CD4-positive, CD25-positive, alpha-beta regulatory T cell (primary cell): ENCODE measurements around the gene KDM4B. TPM values are rescaled to one million over a fixed set of nuclear protein-coding genes. Genes with fewer than 3 reads are reported as not detected.
"Not testable (repeated sequence)": the region's sequence is repeated elsewhere in the genome, so short reads cannot be mapped to it uniquely, and the experiment has no call there.

Source experiments
- ATAC-seq, 2 donors: fragments of 150-1000 bp; cut with Tn5 transposase; one replicate each; pipeline ENCODE4 v1.10.0; 2021; ENCODE audit warnings: low read depth in 2 of 2, moderate number of reproducible peaks in 2 of 2, moderate library complexity in 1 of 2
- DNase-seq, 3 donors: peaks; one replicate each; pipeline versions ENCODE4 v3.0.0 to v3.0.0-alpha.2; 2012 to 2022; ENCODE audit warnings: mixed read lengths in 1 of 3
- H3K27ac ChIP-seq: one replicate; pipeline ENCODE4 v1.7.0; 2013; ENCODE audit warnings: mild to moderate bottlenecking, low read length; ENCODE audit not compliant: insufficient read depth, poor library complexity, severe bottlenecking
- H3K27me3 ChIP-seq: one replicate; pipeline ENCODE4 v1.7.0; 2013; ENCODE audit warnings: low read length; ENCODE audit not compliant: control insufficient read depth, insufficient read depth
- H3K36me3 ChIP-seq: one replicate; pipeline ENCODE4 v1.7.0; 2013; ENCODE audit warnings: mild to moderate bottlenecking, low read length, moderate library complexity; ENCODE audit not compliant: control insufficient read depth, insufficient read depth
- H3K4me1 ChIP-seq: 2 replicates; pipeline ENCODE4 v1.7.0; 2013; ENCODE audit warnings: mild to moderate bottlenecking, low read length; ENCODE audit not compliant: insufficient read depth, control insufficient read depth, poor library complexity, severe bottlenecking
- H3K4me3 ChIP-seq: one replicate; pipeline ENCODE4 v1.7.0; 2013; ENCODE audit warnings: low read depth, mild to moderate bottlenecking, low read length, moderate library complexity
- H3K9me3 ChIP-seq, 2 experiments: 1 replicate in 1 of 2; 2 replicates in 1 of 2; pipeline ENCODE4 v1.7.0; 2013; ENCODE audit warnings: low read length in 2 of 2, mild to moderate bottlenecking in 1 of 2, moderate library complexity in 1 of 2; ENCODE audit not compliant: control insufficient read depth in 2 of 2
- H3K27ac Mint-ChIP-seq, 3 donors: one replicate each; pipeline ENCODE4 v1.8.0; 2020 to 2022; ENCODE audit warnings: mild to moderate bottlenecking in 3 of 3, mixed read lengths in 3 of 3, moderate library complexity in 2 of 3
- H3K27me3 Mint-ChIP-seq: one replicate; pipeline ENCODE4 v1.8.0; 2022; ENCODE audit warnings: mild to moderate bottlenecking, mixed read lengths
- H3K36me3 Mint-ChIP-seq: one replicate; pipeline ENCODE4 v1.8.0; 2020; ENCODE audit warnings: mixed read lengths
- H3K4me1 Mint-ChIP-seq, 4 donors: one replicate each; pipeline ENCODE4 v1.8.0; 2020 to 2022; ENCODE audit warnings: mixed read lengths in 4 of 4, mild to moderate bottlenecking in 1 of 4
- H3K4me3 Mint-ChIP-seq, 4 donors: one replicate each; pipeline ENCODE4 v1.8.0; 2020 to 2022; ENCODE audit warnings: mild to moderate bottlenecking in 4 of 4, mixed read lengths in 4 of 4, moderate library complexity in 3 of 4
- H3K9me3 Mint-ChIP-seq, 7 donors: one replicate each; pipeline ENCODE4 v1.8.0; 2020 to 2022; ENCODE audit warnings: mixed read lengths in 7 of 7, mild to moderate bottlenecking in 3 of 7, moderate library complexity in 2 of 7
- polyA plus RNA-seq, 4 donors: library from polyadenylated mRNA; unstranded; fragments of 300-500 nt; fragmentation: Illumina TruSeq; gene quantifications; one replicate each; pipeline ENCODE4 v1.2.3, GENCODE V29; 2021
- total RNA-seq: library from RNA; stranded (reverse); gene quantifications from one replicate; pipeline ENCODE4 v1.2.3, GENCODE V29; 2022

Gene KDM4B
- total and polyA plus RNA-seq, 5 donors from 2014 or later = 6.3 to 70.0 (median 8.6) TPM

GRCh38 chr19:4935444-4935843 lies 33.5 kb upstream of the KDM4B start:
- no peak overlapping the region for H3K27ac ChIP-seq
- Mint-ChIP-seq H3K9me3 (peaks cover 0 to 1% (median 0%) of the 10 kb centered on the region in 7 donors), H3K4me3 (no peak overlapping the region), H3K36me3 (no peaks in the 10 kb centered on the region), H3K27ac (no peak overlapping the region), H3K27me3 (no peaks in the 10 kb centered on the region), H3K4me1 (peaks cover 0 to 6% (median 0%) of the 10 kb centered on the region in 4 donors)
- no peaks in the 10 kb centered on the region for H3K9me3 ChIP-seq
- H3K36me3 ChIP-seq = no peaks in the 10 kb centered on the region
- no peaks in the 10 kb centered on the region for H3K4me1 ChIP-seq
- no peaks in the 10 kb centered on the region for H3K27me3 ChIP-seq
- no peak for ATAC-seq
- no peak overlapping the region for H3K4me3 ChIP-seq
- DNase-seq = no peak

DNA sequence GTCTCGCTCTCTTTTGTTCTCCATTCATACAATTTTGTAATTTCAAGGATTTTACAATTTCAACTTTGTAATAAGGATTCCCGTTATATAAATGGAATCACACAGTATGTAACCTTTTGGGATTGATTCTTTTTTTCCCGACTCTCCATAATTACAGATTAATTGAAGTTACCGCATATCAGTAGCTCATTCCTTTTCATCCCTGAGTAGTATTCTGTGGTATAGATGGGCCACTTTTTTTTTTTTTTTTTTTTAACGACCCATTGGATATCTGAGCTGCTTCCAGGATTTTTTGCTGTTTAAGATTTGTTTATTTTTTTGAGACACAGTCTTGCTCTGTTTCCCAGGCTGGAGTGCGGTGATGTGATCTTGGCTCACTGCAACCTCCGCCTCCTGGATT lies 31.9 kb upstream of the KDM4B start:
- H3K4me1 ChIP-seq = no peaks in the 10 kb centered on the region
- Mint-ChIP-seq H3K9me3 (peaks cover 0 to 1% (median 0%) of the 10 kb centered on the region in 7 donors), H3K27ac (no peak overlapping the region), H3K27me3 (no peaks in the 10 kb centered on the region), H3K4me3 (no peak overlapping the region), H3K4me1 (peaks cover 0 to 6% (median 0%) of the 10 kb centered on the region in 4 donors), H3K36me3 (no peaks in the 10 kb centered on the region)
- no peak for ATAC-seq
- H3K36me3 ChIP-seq = no peaks in the 10 kb centered on the region
- no peak overlapping the region for H3K27ac ChIP-seq
- no peak overlapping the region for H3K4me3 ChIP-seq
- H3K27me3 ChIP-seq = no peaks in the 10 kb centered on the region
- DNase-seq = no peak
- no peaks in the 10 kb centered on the region for H3K9me3 ChIP-seq

GRCh38 chr19:4938461-4938860 lies 30.5 kb upstream of the KDM4B start:
- not testable (repeated sequence) for H3K4me3 Mint-ChIP-seq

DNA sequence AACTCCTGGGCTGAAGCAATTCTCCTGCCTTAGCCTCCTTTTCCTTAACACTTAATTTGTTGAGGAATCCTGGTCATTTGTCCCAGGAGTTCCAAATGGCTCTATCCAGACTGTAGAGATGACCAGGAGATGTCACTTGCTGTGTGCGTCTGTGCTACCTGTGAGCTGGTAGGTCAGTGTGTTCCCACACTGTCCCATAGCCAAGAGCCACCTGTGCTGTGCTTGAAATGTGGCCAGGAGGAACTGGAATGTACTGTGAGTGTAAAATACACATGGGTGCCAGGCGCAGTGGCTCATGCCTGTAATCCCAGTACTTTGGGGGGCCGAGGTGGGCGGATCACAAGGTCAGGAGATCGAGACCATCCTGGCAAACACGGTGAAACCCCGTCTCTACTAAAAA lies 29.4 kb upstream of the KDM4B start:
- H3K36me3 ChIP-seq = no peaks in the 10 kb centered on the region
- H3K4me3 ChIP-seq = no peak overlapping the region
- H3K27me3 Mint-ChIP-seq = no peaks in the 10 kb centered on the region
- peaks cover 0 to 6% (median 0%) of the 10 kb centered on the region in 4 donors for H3K4me1 Mint-ChIP-seq
- DNase-seq = no peak
- H3K4me3 Mint-ChIP-seq = no peak overlapping the region
- H3K4me1 ChIP-seq = no peaks in the 10 kb centered on the region
- ATAC-seq = no peak
- H3K9me3 Mint-ChIP-seq = peaks cover 0 to 1% (median 0%) of the 10 kb centered on the region in 7 donors
- no peaks in the 10 kb centered on the region for H3K27me3 ChIP-seq
- peak overlapping the region in 1 of 3 donors; percentile 61 for H3K27ac Mint-ChIP-seq
- H3K9me3 ChIP-seq = no peaks in the 10 kb centered on the region
- H3K27ac ChIP-seq = no peak overlapping the region
- H3K36me3 Mint-ChIP-seq = no peaks in the 10 kb centered on the region

More at GRCh38 chr19:4938461-4938860, 30.5 kb upstream of the KDM4B start:
- H3K27me3 Mint-ChIP-seq, DNase-seq, H3K27ac ChIP-seq, H3K36me3 Mint-ChIP-seq, H3K36me3 ChIP-seq, H3K9me3 ChIP-seq, H3K4me1 Mint-ChIP-seq, H3K27me3 ChIP-seq, H3K27ac Mint-ChIP-seq, H3K9me3 Mint-ChIP-seq, H3K4me3 ChIP-seq, H3K4me1 ChIP-seq, ATAC-seq: not testable (repeated sequence)

DNA sequence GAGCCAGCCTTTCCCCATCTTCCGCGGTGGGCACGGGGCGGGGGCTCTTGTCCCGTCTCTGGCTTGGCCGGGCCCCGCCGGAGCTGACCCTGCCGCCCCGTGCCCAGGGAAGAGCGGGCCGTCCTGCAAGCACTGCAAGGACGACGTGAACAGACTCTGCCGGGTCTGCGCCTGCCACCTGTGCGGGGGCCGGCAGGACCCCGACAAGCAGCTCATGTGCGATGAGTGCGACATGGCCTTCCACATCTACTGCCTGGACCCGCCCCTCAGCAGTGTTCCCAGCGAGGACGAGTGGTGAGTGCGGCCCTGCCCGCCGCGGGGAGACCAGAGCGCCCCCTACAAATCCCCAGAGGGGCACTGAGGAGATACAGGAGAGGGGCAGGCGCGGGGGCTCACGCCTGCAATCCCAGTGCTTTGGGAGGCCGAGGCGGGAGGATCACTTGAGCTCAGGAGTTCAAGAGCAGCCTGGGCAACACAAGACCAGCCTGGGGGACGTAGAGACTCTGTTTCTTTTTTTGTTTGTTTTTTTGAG lies 27.2 kb upstream of the KDM4B start:
- not testable (repeated sequence) for H3K36me3 ChIP-seq

GRCh38 chr19:4950650-4951049 lies 18.3 kb upstream of the KDM4B start:
- H3K27ac Mint-ChIP-seq, H3K36me3 ChIP-seq, H3K4me1 Mint-ChIP-seq, H3K9me3 Mint-ChIP-seq, H3K4me1 ChIP-seq, H3K9me3 ChIP-seq, H3K27ac ChIP-seq, ATAC-seq, DNase-seq, H3K27me3 Mint-ChIP-seq, H3K27me3 ChIP-seq, H3K4me3 Mint-ChIP-seq, H3K36me3 Mint-ChIP-seq, H3K4me3 ChIP-seq: not testable (repeated sequence)

More for the DNA sequence above, 27.2 kb upstream of the KDM4B start:
- not testable (repeated sequence) for DNase-seq, H3K36me3 Mint-ChIP-seq, H3K9me3 ChIP-seq, H3K27me3 Mint-ChIP-seq, H3K4me1 ChIP-seq, H3K4me3 ChIP-seq, H3K27ac Mint-ChIP-seq, H3K9me3 Mint-ChIP-seq, H3K27me3 ChIP-seq, H3K4me3 Mint-ChIP-seq, H3K27ac ChIP-seq, ATAC-seq, H3K4me1 Mint-ChIP-seq

GRCh38 chr19:4951656-4952055 lies 17.3 kb upstream of the KDM4B start:
- DNase-seq (no peak), ATAC-seq (no peak)
- Mint-ChIP-seq H3K27me3 (no peaks in the 10 kb centered on the region), H3K4me1 (peaks cover 0 to 3% (median 0%) of the 10 kb centered on the region in 4 donors), H3K9me3 (no peaks in the 10 kb centered on the region), H3K36me3 (peaks cover 3% of the 10 kb centered on the region), H3K4me3 (no peak overlapping the region), H3K27ac (peak overlapping the region in 1 of 3 donors; percentile 37)
- Histone ChIP-seq H3K9me3 (no peaks in the 10 kb centered on the region), H3K4me3 (no peak overlapping the region), H3K36me3 (no peaks in the 10 kb centered on the region), H3K4me1 (no peaks in the 10 kb centered on the region), H3K27ac (no peak overlapping the region), H3K27me3 (no peaks in the 10 kb centered on the region)

- Mint-ChIP-seq H3K36me3 (peaks cover 3% of the 10 kb centered on the region), H3K4me3 (no peak overlapping the region), H3K4me1 (peaks cover 0 to 3% (median 0%) of the 10 kb centered on the region in 4 donors), H3K9me3 (no peaks in the 10 kb centered on the region), H3K27ac (no peak overlapping the region), H3K27me3 (no peaks in the 10 kb centered on the region)
- H3K4me3 ChIP-seq = no peak overlapping the region
- no peaks in the 10 kb centered on the region for H3K36me3 ChIP-seq
- DNase-seq = no peak
- no peak overlapping the region for H3K27ac ChIP-seq
- no peak for ATAC-seq
- no peaks in the 10 kb centered on the region for H3K4me1 ChIP-seq
- no peaks in the 10 kb centered on the region for H3K27me3 ChIP-seq
- no peaks in the 10 kb centered on the region for H3K9me3 ChIP-seq
These were observed 16.0 kb upstream of the KDM4B start for GRCh38 chr19:4952945-4953344.
